ENCODE results near the gene EPSTI1.

EPSTI1 gene

DNA sequence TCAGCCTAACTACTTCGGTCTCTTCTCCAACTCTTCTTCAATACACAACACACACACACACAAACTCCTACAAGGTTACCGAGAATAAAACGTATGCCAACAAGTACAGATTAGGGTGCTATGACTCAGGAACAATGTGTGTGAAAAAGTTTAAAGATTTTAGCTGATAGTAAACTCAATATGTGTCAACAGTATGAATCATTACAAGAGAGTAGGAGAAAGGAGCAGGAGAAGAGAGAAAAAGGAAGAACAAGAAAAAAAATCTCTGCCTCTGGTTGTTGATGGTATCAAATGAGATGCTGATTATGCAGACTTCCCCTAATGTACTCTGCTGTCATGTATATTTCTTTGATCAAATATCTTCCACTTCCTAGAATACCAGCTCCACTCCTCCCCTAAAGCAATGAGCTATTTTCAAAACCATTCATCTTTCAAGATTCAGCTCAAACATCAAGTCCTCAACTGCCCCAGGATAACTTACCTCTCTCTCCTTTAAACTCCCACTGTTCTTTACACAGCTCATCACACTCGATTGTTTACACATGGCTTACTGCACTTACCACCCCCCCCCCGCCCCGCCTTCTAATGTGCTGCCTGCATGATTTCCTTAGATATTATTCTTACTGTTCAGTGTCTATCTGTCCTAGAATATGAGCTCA is 115.0 kb downstream of the EPSTI1 start:
- no peak overlapping the region for H3K4me3 ChIP-seq (ENCODE audit: low read depth, low read length)
- no peak for TF ChIP-seq CTCF (IDR thresholded peaks at IDR 0.05; ENCODE audit: control insufficient read depth, extremely low read depth, insufficient read depth)
- no peak for DNase-seq (ENCODE audit: low read depth)

DNA sequence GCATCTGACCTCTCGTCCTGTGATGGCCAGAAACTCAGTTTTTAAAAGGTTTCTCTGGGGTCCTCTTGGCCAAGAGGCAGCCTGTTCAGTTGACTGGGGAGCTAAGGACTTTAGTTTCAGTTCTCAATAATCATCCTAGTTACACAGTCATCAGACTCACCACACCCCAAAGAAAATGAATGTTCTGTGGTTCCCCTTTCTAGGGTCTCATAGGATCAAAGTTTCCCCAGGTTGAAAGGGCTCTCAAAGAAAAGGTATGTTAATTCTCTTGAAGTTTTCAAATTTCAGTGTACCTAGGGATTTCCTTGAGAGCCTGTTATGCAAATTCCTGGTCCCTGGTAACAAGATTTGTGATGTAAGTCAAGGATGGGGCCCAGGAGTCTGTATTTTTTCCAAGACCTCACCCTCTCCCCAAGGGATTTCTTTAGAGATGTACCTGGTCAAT is 115.7 kb downstream of the EPSTI1 start:
- no peak overlapping the region for H3K4me3 ChIP-seq (ENCODE audit: low read depth, low read length)
- no peak for DNase-seq (ENCODE audit: low read depth)

GRCh38 chr13:42875475-42876269 is 116.4 kb downstream of the EPSTI1 start:
- no peak overlapping the region for H3K4me3 ChIP-seq (ENCODE audit: low read depth, low read length)
- no peak for TF ChIP-seq CTCF (IDR thresholded peaks at IDR 0.05; ENCODE audit: control insufficient read depth, extremely low read depth, insufficient read depth)
- DNase-seq (ENCODE audit: low read depth), result no peak

More for the DNA sequence above, 115.7 kb downstream of the EPSTI1 start:
- no peak for TF ChIP-seq CTCF (IDR thresholded peaks at IDR 0.05; ENCODE audit: control insufficient read depth, extremely low read depth, insufficient read depth)

DNA sequence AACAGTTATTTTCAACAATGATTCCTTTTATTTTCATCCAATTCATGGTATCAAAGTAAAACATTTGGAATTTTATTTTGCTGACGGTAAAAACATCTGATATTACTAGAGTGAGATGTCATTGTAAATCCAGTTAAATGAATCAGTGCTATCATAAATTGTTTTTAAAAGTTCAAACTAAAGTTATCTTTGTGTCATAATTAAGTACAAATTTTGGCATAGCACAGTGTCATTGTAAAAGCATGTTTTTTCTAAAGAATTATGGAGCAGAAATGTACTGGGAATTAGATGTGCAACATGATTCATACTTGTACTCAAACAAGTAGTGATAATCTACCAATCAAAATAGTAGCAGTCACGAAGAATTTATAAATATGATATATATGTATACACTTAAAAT is 117.8 kb downstream of the EPSTI1 start:
- no peak for DNase-seq (ENCODE audit: low read depth)
- no peak overlapping the region for H3K4me3 ChIP-seq (ENCODE audit: low read depth, low read length)
- TF ChIP-seq CTCF (IDR thresholded peaks at IDR 0.05; ENCODE audit: control insufficient read depth, extremely low read depth, insufficient read depth), result no peak

GRCh38 chr13:42873081-42873480 is 119.0 kb downstream of the EPSTI1 start:
- no peak for TF ChIP-seq CTCF (IDR thresholded peaks at IDR 0.05; ENCODE audit: control insufficient read depth, extremely low read depth, insufficient read depth)
- H3K4me3 ChIP-seq (ENCODE audit: low read depth, low read length), result no peak overlapping the region
- no peak for DNase-seq (ENCODE audit: low read depth)

DNA sequence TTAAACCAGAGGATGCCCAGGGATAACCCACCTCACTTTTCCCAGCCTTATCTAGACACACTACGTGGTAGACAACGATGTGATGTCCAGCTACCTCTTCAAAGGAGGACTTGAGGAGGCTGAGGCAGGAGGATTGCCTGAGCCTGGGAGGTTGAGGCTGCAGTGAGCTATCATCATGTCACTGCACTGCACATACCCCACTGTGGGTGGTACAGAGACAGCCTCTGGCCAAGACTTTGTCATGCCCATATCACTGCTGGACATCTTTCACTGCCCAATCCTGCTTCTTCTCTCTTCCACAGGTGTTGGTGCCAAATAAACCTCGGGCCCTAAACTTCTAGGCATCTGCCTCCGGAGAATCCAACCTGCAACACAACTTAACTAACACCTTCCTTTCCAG is 124.8 kb downstream of the EPSTI1 start:
- no peak for TF ChIP-seq CTCF (IDR thresholded peaks at IDR 0.05; ENCODE audit: control insufficient read depth, extremely low read depth, insufficient read depth)
- H3K4me3 ChIP-seq (ENCODE audit: low read depth, low read length), result no peak overlapping the region
- no peak for DNase-seq (ENCODE audit: low read depth)

Data from LNCaP clone FGC (cell line).